Lung (tissue), 12 donors: ENCODE measurements around the gene CLSTN1. TPM values are rescaled to one million over a fixed set of nuclear protein-coding genes. Genes with fewer than 3 reads are reported as not detected.

Experiments used
- ATAC-seq: fragments of 200-7000 bp; cut with Tn5 transposase; one replicate; pipeline ENCODE4 v1.9.1; 2020; ENCODE audit warnings: moderate number of reproducible peaks; ENCODE audit not compliant: insufficient read depth, low FRiP score
- DNase-seq, 3 donors: peaks; one replicate each; pipeline ENCODE4 v3.0.0-alpha.2; 2013 to 2017
- H3K27ac ChIP-seq, 2 donors: one replicate each; pipeline ENCODE4 v1.5.1; 2013; ENCODE audit warnings: mild to moderate bottlenecking in 2 of 2, moderate library complexity in 2 of 2, control low read depth in 1 of 2, inconsistent platforms in 1 of 2, low read depth in 1 of 2, low read length in 1 of 2
- H3K27me3 ChIP-seq, 3 donors: one replicate each; pipeline ENCODE4 v1.5.1; 2013; ENCODE audit warnings: low read length in 2 of 3; ENCODE audit not compliant: control insufficient read depth in 3 of 3, insufficient read depth in 3 of 3
- H3K36me3 ChIP-seq, 4 donors: one replicate each; pipeline ENCODE4 v1.5.1; 2013; ENCODE audit warnings: low read length in 4 of 4, mild to moderate bottlenecking in 1 of 4, moderate library complexity in 1 of 4; ENCODE audit not compliant: control insufficient read depth in 4 of 4, insufficient read depth in 4 of 4
- H3K4me1 ChIP-seq, 5 donors: one replicate each; pipeline ENCODE4 v1.5.1; 2013; ENCODE audit warnings: low read length in 5 of 5, mild to moderate bottlenecking in 2 of 5, moderate library complexity in 1 of 5; ENCODE audit not compliant: control insufficient read depth in 5 of 5, insufficient read depth in 5 of 5
- H3K4me3 ChIP-seq: one replicate; pipeline ENCODE4 v1.5.1; 2013; ENCODE audit warnings: mild to moderate bottlenecking, control low read depth, moderate library complexity
- H3K9ac ChIP-seq, 2 donors: one replicate each; pipeline ENCODE4 v1.5.1; 2013; ENCODE audit warnings: low read length in 2 of 2, control low read depth in 1 of 2; ENCODE audit not compliant: insufficient read depth in 1 of 2
- H3K9me3 ChIP-seq, 4 donors: one replicate each; pipeline ENCODE4 v1.5.1; 2013; ENCODE audit warnings: low read length in 3 of 4, mild to moderate bottlenecking in 1 of 4, moderate library complexity in 1 of 4; ENCODE audit not compliant: control insufficient read depth in 4 of 4, insufficient read depth in 3 of 4
- WGBS, 2 donors: extraction: QIAGEN DNeasy Blood & Tissue Kit; methylation state at CpG; one replicate each; pipeline ENCODE4 v1.1.7; 2013; 5-methylcytosine and 5-hydroxymethylcytosine counted together
- polyA plus RNA-seq, 2 donors: library from polyadenylated mRNA; stranded (reverse); fragments of 200-250 nt; gene quantifications; one replicate each; pipeline ENCODE4 v1.2.1, GENCODE V29; 2013
- total RNA-seq, 2 donors: library from RNA; depleted of rRNA in 1 of 2; stranded (reverse); fragments of >200 nt in 1 of 2; gene quantifications; one replicate each; pipeline ENCODE4 v1.2.1, GENCODE V29; 2014 to 2021
- TF ChIP-seq, protein P1 (sequence below): IDR thresholded peaks from 2 replicates; pipeline ENCODE4 v1.5.1; 2012; ENCODE audit warnings: mild to moderate bottlenecking; ENCODE audit errors: control extremely low read depth, extremely low read depth
- donor health status: control.
- donor health status: control.
- donor health status: Bipolar disorder and iron deficiency.
- donor health status: healthy.
- donor health status: DM: yes; HTN: yes; CAD: no.

The CLSTN1 gene
- total and polyA plus RNA-seq, 4 donors, result 37.1 to 88.0 (median 61.8) TPM

DNA sequence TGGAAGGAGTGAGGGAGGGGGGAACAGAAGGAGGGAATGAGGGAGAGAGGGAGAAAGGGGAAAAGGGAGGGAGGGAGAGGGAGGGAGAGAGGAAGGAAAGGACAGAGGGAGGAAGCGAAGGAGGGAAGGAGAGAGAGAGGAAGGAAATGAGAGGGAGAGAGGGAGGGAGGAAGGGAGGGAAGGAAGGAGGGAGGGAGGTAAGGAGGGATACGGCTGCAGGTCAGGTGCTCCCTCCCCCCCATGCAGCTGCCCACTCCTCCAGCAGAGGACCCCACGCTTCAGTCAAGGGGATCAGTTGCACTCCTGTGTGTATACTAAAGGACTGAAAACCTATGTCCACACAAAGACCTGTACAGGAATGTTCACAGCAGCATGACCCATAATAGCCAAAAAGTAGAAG lies 54.8 kb downstream of the CLSTN1 start:
- peaks cover 0 to 11% (median 7%) of the 10 kb centered on the region in 4 donors for H3K36me3 ChIP-seq
- no peak for ATAC-seq
- no peak overlapping the region for H3K4me3 ChIP-seq
- no peak overlapping the region for H3K27ac ChIP-seq
- no peak for DNase-seq
- 54 to 84% methylated on average over 3 of the region's 3 CpGs for WGBS, 2 donors
- no peaks in the 10 kb centered on the region for H3K9me3 ChIP-seq
- TF ChIP-seq, protein P1, sequence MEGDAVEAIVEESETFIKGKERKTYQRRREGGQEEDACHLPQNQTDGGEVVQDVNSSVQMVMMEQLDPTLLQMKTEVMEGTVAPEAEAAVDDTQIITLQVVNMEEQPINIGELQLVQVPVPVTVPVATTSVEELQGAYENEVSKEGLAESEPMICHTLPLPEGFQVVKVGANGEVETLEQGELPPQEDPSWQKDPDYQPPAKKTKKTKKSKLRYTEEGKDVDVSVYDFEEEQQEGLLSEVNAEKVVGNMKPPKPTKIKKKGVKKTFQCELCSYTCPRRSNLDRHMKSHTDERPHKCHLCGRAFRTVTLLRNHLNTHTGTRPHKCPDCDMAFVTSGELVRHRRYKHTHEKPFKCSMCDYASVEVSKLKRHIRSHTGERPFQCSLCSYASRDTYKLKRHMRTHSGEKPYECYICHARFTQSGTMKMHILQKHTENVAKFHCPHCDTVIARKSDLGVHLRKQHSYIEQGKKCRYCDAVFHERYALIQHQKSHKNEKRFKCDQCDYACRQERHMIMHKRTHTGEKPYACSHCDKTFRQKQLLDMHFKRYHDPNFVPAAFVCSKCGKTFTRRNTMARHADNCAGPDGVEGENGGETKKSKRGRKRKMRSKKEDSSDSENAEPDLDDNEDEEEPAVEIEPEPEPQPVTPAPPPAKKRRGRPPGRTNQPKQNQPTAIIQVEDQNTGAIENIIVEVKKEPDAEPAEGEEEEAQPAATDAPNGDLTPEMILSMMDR, result no peak
- H3K4me1 ChIP-seq, result no peaks in the 10 kb centered on the region
- H3K9ac ChIP-seq, result peak overlapping the region in 1 of 2 donors; percentile 15
- H3K27me3 ChIP-seq, result no peaks in the 10 kb centered on the region

DNA sequence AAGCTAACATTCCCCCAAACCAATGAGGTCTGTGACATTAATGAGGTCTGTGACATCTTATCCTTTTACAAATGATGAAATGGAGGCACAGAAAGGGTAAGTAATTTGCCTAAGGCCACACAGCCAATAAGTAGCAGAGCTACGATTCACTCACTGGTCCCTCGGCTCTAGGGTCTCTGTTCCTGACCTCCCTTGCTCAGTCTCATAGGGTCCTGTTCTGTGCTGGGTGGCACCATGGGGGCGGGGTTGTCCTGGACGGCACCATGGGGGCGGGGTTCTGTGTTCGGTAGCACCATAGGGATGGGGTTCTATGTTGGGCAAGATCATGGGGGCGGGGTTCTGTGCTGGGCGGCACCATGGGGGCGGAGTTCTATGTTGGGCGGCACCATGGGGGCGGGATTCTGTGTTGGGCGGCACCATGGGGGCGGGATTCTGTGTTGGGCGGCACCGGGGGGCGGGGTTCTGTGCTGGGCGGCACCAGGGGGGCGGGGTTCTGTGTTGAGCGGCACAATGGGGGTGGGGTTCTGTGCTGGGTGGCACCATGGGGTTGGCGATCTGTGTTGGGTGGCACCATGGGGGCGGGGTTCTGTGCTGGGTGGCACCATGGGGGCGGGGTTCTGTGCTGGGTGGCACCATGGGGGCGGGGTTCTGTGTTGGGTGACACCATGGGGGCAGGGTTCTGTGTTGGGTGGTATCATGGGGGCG lies 55.6 kb downstream of the CLSTN1 start:
- no peak overlapping the region for H3K27ac ChIP-seq
- peaks cover 0 to 2% (median 0%) of the 10 kb centered on the region in 5 donors for H3K4me1 ChIP-seq
- WGBS, 2 donors, result 92 to 98% methylated on average over 24 of the region's 24 CpGs
- H3K36me3 ChIP-seq, result peaks cover 0 to 10% (median 8%) of the 10 kb centered on the region in 4 donors
- DNase-seq (no peak), ATAC-seq (no peak)
- H3K4me3 ChIP-seq, result no peak overlapping the region
- TF ChIP-seq, protein P1, result no peak
- no peaks in the 10 kb centered on the region for H3K27me3 ChIP-seq
- no peak overlapping the region for H3K9ac ChIP-seq
- H3K9me3 ChIP-seq, result no peaks in the 10 kb centered on the region

DNA sequence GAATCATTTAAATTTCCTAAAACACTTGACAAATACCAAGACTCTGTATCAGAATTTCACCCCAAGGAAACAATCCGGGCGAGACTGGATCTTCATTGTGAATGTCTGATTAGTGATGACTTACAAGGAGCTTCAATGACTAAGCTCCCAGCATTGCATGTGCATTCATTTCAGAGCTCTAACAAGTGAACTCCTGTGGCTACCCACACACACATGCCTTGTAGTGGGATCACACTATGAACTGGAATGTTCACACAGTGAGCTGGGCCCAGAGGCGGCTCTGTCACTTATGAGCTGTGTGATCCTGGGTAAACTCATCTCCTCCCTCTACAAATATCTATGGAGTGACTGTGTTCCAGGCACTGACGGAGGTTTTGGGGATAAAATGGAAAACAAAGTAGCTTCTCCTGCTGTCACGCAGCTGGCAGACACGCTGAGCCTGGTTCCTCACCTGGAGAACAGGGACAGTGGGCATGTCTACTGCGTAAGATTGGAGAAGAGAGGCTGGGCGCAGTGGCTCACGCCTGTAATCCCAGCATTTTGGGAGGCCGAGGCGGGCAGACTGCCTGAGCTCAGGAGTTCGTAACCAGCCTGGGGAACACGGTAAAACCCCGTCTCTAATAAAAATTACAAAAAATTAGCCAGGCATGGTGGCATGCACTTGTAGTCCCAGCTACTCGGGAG lies 56.9 kb downstream of the CLSTN1 start:
- no peak overlapping the region for H3K27ac ChIP-seq

More for the DNA sequence above, 56.9 kb downstream of the CLSTN1 start:
- Histone ChIP-seq H3K36me3 (peaks cover 0 to 6% (median 0%) of the 10 kb centered on the region in 4 donors), H3K9ac (no peak overlapping the region), H3K4me1 (peaks cover 0 to 5% (median 0%) of the 10 kb centered on the region in 5 donors), H3K4me3 (no peak overlapping the region), H3K9me3 (no peaks in the 10 kb centered on the region), H3K27me3 (no peaks in the 10 kb centered on the region)
- TF ChIP-seq, protein P1, result no peak
- WGBS, 2 donors, result 95 to 96% methylated on average over 15 of the region's 15 CpGs
- ATAC-seq (no peak), DNase-seq (no peak)
